DMS 273 treated with DMSO at 0.1 percent for 48 hours (cell line): ENCODE results near the gene XIRP2.

Source experiments
- DNase-seq: peaks from one replicate; lab custom pipeline; 2025; lab: John Stamatoyannopoulos, UW

Gene XIRP2

DNA sequence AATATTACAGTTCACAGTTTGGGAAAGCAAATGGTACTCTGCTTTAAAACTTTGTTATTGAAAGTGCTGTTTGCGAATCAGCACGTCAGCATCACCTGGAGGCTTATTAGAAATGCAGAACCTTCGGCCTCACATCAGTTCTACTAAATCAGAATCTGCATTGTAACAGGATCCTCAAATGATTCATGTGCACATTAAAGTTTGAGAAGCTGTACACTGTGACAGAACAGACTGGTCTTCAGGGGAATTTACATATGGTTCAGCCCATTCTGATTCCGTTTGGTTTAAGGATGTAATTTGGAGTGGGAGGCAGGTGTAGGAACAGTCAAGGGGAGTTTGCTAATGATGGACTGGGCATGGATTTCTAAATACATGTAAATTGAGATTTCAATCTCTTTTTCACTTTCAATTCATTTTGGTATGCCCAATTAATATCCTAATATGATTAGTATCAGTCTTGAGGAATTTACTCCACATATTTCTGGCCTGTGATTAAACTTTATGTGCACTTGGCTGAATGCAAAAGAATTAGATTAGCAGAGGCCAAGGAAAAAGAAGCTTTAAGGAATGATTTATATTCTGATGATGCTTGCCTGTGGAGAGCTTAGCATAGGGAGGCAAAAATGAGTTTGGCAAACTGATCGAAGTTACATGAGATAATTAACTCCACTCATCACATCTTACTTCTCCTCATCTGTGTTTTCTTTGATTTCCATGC is 248.8 kb downstream of the XIRP2 start:
- DNase-seq = no peak

DNA sequence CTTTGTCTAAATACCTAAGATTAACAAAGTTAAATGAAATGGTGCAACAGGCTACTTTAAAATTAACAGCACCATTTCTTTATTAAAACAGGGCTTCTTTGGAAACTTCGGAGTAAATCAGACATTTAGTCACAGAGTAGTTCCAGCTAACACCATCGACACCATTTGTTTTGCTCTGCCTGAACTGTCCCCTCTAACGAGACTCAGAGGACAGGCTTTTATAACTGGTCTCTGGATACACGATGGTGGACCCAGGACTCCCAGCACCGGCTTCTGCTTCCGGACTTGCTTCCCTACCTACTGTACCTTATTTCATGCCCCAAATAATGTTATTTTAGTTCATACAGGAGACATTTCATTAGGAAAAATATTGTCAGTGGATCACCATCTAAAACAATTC is 252.1 kb downstream of the XIRP2 start:
- DNase-seq = no peak

DNA sequence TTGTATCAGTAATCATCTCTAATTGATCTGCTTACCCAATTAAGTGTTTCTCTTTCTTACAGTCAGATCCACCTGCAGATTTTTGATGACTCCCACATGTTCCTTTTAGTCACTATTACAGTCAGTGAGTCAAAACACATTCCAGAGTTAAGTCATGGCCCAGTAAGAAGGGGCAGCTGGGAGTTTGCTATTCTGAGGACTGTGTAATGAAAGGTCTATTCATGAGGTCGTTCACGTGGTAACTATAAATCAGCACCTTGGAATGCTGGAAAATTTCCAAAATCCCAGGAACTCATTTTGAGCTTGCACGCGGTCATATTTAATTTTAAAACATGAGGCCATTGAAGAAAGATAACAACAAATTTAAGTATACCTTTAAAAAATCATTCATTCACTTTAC is 252.5 kb downstream of the XIRP2 start:
- no peak for DNase-seq

DNA sequence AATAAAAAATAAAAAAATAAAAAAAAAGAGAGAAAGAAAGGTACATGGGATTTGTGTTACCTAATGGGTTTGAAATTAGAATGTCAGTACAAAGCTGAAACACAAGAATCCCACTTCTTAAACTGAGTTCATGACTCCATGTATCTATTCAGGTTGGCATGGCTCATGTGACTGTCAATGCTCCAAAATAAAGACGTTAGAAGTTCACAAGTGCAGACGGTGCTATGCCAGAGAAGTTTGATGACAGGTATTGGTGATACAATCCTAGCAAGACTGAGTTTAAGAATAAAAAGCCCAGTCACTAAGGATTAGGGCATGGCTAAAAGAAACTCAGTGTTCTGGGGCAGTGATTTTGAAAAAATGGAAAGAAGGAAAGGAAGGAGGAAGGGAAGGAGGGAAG is 254.3 kb downstream of the XIRP2 start:
- DNase-seq = no peak

DNA sequence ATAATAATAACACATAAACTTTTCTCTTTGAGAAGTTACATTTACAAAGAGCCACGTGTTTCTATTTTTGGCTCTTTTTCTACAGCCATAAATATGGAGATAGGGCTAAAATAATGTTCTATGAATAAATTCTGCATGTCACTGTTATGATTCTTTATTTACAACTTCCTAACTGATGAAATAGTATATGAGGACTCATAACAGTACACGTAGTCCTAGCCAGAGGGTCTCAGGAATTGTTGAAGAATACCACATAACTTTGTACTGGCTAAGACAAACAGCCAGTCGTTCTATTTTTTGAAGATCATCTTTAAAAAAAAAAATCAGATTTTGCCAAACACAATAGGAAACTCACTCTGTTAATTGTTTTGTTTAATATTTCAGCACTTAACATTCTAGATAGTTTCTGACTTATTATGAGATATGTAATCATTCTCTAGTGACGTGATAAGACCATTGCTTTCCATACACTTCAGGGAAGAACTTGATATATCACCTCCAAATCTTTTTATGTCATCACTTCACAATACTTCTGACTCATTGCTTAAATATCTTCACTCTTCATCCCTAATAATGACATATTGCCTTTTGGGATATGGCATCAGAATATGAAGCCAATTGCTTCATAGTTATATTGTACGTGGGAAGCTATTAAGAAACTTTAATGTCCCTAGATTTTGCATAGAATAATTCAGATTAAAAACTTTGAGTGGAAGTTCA is 256.1 kb downstream of the XIRP2 start:
- no peak for DNase-seq

DNA sequence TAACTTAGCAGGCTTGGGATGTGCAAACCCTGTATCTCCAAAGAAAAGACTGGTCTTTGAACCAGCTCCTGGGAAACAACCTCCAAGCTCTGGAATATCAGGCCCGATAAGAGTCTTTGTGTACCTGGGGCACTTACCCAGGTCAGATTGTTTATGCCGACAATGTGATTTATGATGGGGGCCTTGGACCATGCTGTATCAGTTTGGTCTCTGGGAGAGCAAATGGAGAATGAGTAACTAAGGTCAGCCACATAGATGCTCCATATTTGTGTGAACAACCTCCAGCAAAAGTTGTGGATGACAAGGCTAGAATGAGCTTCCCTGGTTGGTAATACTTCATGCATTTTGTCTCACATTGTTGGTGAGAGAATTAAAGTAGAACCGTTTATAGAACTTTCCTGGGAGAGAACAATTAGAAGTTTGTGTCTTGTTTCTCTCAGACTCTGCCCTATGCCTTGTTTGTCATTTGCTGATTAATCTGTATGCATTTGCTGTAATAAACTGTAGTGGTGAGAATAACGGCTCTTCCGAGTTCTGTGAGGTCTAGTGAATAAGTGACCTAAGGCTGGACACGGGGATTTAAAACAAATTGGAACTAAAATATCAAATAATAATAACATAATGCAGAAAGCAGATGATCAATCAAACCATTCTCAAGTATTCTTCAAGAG is 259.1 kb downstream of the XIRP2 start:
- no peak for DNase-seq

DNA sequence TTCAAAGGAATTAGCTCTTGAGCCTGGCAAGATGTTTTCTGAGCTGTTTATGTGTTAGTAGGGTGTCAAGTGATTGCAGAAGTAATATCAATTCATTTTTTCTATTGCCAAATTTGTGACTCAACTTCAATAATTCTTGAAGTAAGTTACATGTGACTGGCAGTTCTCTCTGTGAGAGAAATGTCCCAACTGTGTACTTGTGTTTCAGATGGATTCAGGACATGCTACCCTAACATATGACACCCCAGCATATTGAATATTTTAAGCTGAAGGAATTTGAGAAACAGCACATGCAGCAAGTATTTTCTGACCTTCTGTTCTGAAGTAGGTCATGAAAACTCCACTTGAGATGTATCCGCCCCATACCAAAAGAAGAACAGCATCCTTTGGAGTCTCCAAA is 263.6 kb downstream of the XIRP2 start:
- no peak for DNase-seq

DNA sequence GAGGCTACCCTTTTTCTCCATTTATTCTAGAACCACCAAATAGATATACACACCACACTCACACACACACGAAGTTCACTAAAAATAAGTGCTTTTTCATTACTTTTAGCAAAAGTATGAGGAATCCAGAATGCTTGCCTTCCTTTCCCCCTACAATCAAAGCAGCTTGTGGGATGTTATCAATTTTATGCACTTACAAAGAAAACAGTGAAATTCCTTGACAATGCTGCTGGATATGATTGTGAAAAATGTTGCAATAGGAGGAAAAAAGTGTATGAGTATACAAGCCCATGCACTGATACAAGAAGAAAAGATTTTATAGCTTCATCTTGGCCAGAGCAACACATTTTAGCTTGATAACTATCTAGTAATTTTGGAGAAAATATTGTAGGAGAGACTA is 269.2 kb downstream of the XIRP2 start:
- no peak for DNase-seq

DNA sequence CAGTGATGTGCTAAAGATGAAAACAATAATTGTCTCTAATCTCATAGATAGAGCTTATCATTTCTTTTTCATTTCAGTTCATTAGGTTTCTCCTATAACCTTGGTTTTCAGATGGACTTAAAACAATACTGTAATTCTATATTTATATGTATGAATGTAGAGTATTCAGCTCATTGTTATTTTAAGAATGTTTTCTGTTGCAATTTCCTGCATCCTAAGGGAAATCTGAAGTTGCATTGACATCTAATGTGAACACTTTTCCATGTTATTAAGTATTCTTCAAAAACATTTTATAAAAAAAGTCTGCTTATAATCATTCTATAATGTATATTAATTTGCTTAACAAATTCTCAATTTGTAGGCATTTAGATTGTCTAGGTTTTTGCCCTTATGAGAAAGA is 288.9 kb downstream of the XIRP2 start:
- DNase-seq = no peak

DNA sequence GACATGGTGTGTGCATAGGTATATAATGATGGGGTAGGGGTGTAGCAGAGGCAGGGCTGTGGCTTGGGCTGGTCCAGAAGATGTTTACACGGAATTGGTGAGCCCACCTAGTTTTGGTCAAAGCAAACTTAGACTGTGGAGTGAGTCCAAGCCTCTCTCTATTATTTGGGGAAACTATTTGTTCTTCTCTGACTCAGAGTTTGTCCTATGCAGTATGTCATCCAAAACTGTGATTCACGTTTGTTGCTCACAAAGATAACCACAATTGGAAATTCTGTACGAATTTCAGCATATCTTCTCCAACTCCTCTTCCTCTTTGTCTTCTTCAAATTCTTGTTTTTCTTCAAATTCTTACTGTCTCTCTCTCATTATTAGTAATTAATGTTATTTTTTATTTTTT is 292.9 kb downstream of the XIRP2 start:
- no peak for DNase-seq

DNA sequence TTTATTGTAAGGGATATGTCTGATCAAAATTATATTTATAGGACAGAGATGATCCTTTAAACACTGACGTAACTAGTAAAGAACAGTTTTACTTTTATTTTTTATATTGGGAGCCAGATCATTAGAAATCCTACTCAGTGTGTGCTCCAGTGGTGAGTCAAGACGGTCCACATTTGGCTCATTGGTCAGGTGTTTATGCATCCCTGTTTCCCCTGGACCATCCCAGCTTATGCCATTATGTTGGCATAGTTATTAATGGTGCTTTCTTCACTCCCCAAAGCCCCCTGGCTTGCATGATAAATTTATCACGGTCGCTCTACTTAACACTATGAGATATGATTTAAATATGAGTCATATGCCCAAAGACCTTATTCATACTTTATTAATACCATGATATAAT is 293.4 kb downstream of the XIRP2 start:
- no peak for DNase-seq

DNA sequence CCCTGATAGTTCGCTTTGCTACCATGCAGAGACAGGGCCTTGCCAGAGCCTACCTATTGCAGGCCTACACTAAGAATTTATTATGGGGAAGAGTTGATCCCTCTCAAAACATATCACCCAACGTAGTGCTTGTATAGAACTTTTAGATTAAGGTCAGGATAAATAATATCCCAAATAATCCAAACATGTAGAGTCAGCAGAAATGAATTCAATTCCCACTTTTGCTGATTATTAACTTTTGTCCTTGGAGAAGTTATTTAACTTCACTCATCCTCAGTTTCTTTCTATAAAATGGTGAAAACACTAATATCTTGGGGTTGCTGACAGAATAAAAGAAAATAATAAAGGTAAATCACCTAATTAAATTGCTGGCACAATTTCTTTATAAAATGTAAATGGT is 294.1 kb downstream of the XIRP2 start:
- DNase-seq = no peak

DNA sequence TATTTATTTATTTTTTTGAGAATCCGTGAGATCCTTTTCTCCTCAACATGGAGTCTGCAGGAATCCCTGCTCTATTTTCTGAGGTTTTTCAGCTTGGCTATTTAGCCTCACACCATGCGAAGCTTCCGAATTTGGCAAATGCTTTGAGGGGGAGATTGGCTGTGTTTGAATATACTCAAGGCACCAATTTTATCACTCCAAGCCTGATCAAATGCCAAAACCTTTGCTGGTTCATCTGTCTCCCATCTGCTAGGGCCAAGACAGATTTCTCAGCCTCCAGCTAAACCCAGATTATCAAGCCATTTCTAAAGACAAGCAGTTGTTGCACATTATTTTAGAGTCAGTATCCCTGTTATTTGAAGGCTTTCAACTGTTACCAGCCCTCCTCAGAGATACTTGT is 295.7 kb downstream of the XIRP2 start:
- DNase-seq = peak; percentile 32

DNA sequence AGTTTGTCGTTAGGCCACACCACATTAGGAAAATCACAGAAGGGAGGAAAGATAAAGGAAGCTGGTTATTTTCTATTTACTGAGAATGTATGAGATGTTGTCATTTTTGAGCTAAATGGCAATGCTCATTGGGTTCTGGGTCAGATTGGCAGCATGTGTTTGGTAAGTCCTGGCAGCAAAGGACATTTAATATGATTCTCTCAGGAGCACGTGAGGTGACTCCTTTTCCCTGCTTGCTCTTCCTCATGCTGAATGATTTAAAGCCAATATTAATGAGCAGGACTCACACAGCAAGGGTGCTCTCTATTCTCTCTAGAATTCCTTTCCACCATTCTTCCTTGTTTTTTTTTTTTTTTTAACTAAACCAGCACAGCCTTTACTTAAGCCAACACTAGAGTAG is 298.2 kb downstream of the XIRP2 start:
- no peak for DNase-seq

DNA sequence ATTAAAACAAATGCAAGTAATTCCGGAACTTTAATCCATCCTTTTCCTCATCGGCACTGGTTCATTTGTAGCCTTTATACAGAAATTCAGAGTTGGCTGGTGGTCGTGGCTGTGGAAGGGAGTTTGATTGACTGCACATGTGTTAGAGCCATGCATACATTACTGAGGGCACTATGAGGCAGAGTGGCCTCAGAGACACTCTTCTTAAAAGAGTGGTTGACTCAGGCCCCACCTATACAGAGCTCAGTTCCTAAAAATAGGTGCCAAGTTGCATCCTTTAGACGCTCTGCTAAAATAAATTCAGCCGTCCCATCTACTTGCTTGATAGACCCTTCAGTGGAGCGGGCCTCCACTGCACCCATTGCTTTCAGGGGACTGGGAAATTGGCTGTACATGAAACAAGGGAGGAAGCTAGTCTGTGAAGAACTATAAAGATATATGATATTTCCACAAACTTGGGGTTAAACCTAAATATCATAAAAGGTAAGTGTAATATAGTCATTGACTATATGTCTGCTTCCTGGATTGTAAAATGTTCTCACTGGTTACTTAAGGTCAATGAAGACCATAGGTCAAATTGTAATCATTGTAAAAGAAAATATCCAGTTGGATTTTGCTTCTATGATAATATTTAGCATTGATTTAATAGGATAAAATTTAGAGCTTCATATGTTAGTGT is 298.9 kb downstream of the XIRP2 start:
- no peak for DNase-seq

DNA sequence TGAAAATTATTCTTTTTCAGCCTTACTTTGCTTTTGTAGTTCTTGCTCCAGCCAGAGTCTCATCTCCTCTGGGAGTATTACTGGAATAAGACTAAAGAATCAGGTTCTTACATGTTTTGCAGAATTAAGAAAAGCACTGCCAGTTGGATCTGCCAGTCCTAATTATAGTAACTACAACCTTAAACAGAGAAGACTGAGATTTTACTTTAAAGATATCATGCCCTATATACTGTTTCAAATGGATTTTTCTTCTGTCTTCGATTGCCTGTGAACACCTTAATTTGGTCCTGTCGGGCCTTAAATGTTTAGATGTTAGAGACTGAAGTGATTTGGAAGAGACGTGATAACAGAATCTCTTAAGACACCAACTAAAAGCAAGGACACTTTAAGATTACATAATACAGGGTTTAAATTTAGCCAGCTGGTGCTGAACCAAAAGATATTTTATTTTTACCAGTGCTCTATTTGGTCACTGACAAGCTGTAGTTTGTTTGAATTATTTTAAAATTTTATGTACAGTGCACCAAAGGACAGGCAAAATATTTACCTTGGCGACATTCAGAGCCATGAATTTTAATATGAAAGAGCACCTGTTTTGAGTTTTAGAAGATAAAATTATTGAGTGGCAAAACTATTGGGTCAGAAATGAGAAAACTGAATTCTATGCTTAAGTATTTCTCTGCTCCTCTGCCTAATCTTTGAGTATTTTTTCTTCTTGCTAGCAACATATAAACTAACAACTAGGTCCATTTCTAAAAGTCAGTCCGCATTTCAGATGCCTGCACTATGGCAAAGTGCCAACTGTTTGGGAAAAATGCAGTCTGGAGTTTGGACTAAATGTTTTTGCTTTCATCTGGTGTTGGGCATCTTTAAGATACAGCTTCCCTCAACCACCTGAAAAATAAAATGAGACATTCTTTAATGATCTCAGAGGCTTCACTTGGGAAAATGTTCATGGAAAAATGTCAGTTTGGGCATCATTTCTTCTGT is 300.0 kb downstream of the XIRP2 start:
- no peak for DNase-seq

DNA sequence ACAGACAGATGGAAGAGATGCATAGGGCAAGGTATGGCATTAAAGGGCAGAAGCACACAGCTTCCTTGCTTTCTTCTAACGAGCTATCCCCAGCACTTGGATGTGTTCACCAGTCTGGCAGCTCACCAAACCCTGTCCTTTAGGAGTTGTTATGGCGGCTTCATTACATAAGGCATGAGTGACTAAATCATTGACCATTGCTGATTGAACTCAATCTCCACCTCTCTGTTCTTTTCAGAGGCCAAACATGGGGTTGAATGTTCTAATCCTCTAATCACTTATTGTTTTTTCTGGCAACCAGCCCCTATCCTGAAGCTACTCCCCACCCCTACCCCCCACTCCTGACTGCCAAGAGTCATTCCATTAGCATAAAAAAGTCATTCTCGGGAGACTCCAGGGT is 301.8 kb downstream of the XIRP2 start:
- DNase-seq = no peak

DNA sequence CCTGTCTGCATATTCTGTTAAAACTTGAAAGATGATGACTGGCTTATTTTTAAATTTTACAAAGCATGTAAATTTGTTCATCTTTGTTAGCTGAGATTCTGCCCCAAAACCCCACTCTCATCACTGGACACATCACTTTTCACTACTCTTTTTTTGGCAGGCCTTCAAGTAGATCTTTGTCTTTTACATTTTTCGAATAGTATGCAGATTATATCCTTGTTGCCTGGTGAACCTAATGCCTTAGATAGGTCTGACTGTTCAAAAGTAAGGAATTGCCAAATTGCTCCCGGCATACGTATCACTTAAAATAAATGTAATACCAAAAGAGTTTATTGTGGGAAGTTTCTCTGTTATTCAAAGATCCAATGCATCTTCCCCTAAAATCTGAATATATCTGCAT is 303.3 kb downstream of the XIRP2 start:
- no peak for DNase-seq

DNA sequence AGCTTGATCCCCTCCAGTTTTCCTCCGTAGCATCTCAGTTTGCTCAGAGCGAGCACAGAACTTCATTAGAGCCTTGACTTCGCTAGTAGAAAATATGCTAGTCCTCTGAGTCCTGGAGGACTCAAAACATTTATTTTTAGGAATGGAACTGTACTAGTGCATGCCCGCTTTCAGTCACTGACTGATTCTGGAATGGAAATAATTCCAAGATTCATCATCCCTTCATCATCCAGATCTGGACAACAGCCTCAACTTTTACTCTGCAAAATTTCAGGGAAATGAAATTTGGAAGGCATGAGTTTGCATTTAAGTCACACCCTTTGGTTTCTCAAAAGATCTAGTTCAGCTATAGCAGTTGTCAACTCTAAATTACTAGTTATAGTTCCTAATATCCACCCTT is 304.6 kb downstream of the XIRP2 start:
- no peak for DNase-seq

DNA sequence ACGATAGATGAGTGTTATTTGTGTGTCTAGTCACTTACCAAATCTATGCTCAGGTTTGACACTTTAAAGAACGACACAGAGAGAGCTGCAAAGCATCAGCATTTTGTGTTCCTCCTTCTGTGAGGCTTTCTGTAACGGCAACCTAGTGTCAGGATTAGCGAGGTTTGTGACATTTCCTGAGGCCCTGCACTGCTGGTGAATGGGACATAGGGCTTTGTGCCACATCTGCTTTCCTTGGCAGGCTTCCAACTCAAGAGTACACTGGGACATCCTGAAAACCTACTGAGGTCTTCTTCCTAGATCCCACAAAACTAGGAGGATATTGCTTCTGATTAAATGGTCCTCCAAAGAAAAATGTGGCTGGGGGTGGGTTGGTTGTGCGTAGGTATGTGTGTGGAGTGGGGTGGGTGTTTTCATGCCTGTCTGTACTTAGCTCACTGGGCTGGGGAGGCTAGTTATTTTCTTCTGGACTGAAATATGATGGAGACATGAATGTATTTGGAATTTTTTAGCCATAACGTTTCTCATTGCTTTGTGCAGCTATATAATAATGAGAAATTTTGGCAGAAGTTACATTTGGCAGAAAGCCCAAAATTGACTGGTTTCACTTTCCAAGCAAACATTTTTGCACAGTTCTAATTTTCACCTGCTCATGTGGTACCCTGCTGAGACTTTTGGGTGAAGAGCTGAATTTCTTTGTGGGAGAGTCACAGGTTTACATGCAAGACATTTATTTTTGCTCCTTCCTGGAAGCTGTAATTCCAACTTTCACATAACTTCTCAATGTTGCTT is 308.4 kb downstream of the XIRP2 start:
- DNase-seq = no peak

DNA sequence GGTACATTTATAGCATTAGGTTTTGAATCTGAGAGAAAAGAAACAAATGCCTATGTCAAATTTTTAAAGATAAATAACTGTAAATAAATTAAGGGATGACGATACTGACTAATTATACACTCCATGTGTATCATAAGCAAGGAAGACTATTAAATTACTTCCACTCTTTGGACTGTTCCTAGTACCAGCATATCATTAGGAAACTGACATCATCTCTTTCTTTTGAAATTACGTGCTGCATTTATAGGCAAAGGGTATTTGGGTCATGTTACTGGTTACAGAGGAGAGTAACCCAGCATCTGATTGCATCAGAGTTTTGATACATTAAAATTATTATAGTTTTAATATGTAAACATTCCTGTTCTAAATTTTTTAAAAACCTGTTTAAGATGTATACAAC is 309.7 kb downstream of the XIRP2 start:
- no peak for DNase-seq
